Suprapubic skin (tissue), 4 donors: Measurements from ENCODE around the gene NCAPG2.

ENCODE experiments used
- CTCF ChIP-seq, 2 donors: fragments of 200-600 bp in 1 of 2; fragments of 450-650 bp in 1 of 2; sonication (generic) in 1 of 2; IDR thresholded peaks; one replicate each; pipeline ENCODE4 v1.5.1; 2016 to 2019; ENCODE audit warnings: antibody characterized with exemption in 2 of 2, mild to moderate bottlenecking in 1 of 2, moderate library complexity in 1 of 2
- POLR2A ChIP-seq, 2 donors: fragments of 450-650 bp; IDR thresholded peaks; one replicate each; pipeline ENCODE4 v1.6.1; 2017; ENCODE audit warnings: antibody characterized with exemption in 2 of 2, mild to moderate bottlenecking in 2 of 2, moderate library complexity in 2 of 2
- POLR2AphosphoS5 ChIP-seq, 3 donors: sonication (generic); formaldehyde crosslinking; IDR thresholded peaks; one replicate each; pipeline ENCODE4 v1.6.1; 2017; ENCODE audit warnings: antibody characterized with exemption in 3 of 3

GRCh38 chr7:158592541-158592940 lies 112.1 kb downstream of the NCAPG2 start:
- TF ChIP-seq POLR2A (IDR thresholded peaks at IDR 0.05) (no peak), CTCF (IDR thresholded peaks at IDR 0.05) (no peak), POLR2AphosphoS5 (IDR thresholded peaks at IDR 0.05) (no peak)
